ENCODE measurements around the gene BTBD19.

BTBD19 gene

GRCh38 chr1:44786138-44786840, 22.0 kb upstream of the BTBD19 start:
- peaks cover 3% of the 10 kb centered on the region for H3K27me3 Mint-ChIP-seq (ENCODE audit: low read depth)
- peaks cover 13% of the 10 kb centered on the region for H3K36me3 Mint-ChIP-seq (ENCODE audit: low read depth)
- peak overlapping the region in 1 of 3 experiments; percentile 60 for H3K27ac Mint-ChIP-seq
- no peaks in the 10 kb centered on the region for H3K9me3 Mint-ChIP-seq
- peaks cover 15% of the 10 kb centered on the region for H3K4me1 Mint-ChIP-seq
- TF ChIP-seq CTCF (IDR thresholded peaks at IDR 0.05; ENCODE audit: unreplicated experiment in 3 of 3) = peak; percentile 98 to 99 (median 98)
- H3K4me3 Mint-ChIP-seq = peak overlapping the region; percentile 57 to 68 (median 65)

DNA sequence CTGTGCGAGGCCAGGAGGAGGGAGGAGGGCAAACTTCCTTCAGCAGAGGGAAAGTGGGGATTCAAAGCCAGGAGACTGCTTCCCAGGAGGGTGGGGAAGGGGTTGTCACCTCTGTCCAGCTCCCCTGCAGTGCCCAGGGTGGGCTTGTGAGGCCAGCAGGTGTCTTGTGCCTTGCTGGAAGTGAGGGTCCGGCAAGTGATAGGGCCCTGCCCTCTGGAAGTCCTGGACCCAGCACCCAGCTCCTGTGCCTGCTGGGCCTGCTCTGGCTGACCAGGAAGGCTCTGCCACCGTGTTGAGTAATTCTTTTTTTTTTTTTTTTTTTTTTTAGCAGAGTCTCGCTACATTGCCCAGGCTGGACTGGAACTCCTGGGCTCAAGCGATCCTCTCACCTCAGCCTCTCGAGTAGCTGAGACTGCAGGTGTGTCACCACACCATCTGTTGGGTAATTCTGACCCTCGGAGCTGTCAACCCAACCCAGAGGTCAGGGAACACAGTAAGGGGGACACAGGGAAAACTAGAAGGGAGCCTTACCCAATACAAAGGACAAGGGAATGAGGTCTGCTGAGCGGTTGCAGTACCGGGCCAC, 21.4 kb upstream of the BTBD19 start:
- no peak for TF ChIP-seq CTCF (IDR thresholded peaks at IDR 0.05; ENCODE audit: unreplicated experiment in 3 of 3)
- Mint-ChIP-seq H3K27me3 (ENCODE audit: low read depth) (peaks cover 3% of the 10 kb centered on the region), H3K9me3 (no peaks in the 10 kb centered on the region), H3K4me3 (peak overlapping the region; percentile 50 to 65 (median 57)), H3K4me1 (peaks cover 15% of the 10 kb centered on the region), H3K27ac (peak overlapping the region in 1 of 3 experiments; percentile 60), H3K36me3 (ENCODE audit: low read depth) (peaks cover 8% of the 10 kb centered on the region)

- Mint-ChIP-seq H3K27me3 (ENCODE audit: low read depth) (peaks cover 3% of the 10 kb centered on the region), H3K4me3 (no peak overlapping the region), H3K4me1 (peaks cover 15% of the 10 kb centered on the region), H3K9me3 (no peaks in the 10 kb centered on the region), H3K27ac (no peak overlapping the region), H3K36me3 (ENCODE audit: low read depth) (peaks cover 8% of the 10 kb centered on the region)
- no peak for TF ChIP-seq CTCF (IDR thresholded peaks at IDR 0.05; ENCODE audit: unreplicated experiment in 3 of 3)
Measured at GRCh38 chr1:44787506-44787905, 20.8 kb upstream of the BTBD19 start.

- Mint-ChIP-seq H3K9me3 (no peaks in the 10 kb centered on the region), H3K4me1 (peaks cover 21% of the 10 kb centered on the region), H3K4me3 (no peak within 1 kb of the TSS), H3K27ac (no peak within 1 kb of the TSS), H3K27me3 (ENCODE audit: low read depth) (peaks cover 3% of the 10 kb centered on the region), H3K36me3 (ENCODE audit: low read depth) (peaks cover 7% of the 10 kb centered on the region)
- TF ChIP-seq CTCF (IDR thresholded peaks at IDR 0.05; ENCODE audit: unreplicated experiment in 3 of 3) = no peak
Measured at GRCh38 chr1:44788120-44788860, 20.0 kb upstream of the BTBD19 start, which contains the start of gene BEST4. Gene BEST4, minus strand, starts transcription at chr1:44788170. Its CDS starts 465 bp downstream, at chr1:44787705.

DNA sequence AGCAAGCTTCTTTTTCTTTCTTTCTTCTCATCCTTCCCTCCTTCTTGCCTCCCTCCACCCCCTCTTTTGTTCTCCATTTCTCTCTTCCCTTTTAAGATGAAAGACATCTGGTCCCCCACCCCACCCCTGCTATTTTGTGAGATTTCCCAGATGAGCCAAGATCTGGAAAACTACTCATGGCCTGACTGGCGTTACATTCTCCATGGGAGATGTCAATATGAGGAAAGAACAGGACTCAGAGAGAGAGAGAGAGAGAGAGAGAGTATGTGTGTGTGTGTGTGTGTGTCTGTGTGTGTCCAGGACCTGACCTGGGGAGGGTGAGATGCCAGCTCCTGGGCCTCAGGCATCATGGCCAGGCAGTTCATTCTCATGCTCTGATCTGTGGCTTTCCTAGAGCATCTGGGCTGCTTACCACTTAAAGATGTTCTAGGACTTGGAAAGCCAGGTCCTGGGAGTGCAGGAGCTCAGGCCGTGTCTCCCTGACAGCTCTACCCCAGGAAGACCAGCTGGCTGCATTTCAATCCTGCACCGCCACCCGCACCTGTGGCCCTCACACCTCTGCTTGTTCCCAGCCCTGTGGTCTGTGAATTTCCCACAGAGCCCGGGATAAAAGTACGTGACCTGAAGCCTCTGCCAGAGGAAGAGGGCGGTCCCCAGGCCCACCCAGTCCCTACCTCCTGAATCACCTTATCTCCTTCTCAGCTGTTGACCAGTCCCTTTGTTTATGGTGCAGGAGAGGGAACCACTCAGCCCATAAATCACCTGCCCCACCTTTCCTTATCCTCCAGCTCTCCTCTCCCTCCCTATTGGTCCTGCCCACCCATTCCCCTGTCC, 17.1 kb upstream of the BTBD19 start:
- Mint-ChIP-seq H3K36me3 (ENCODE audit: low read depth) (no peaks in the 10 kb centered on the region), H3K4me3 (no peak overlapping the region), H3K4me1 (peaks cover 11% of the 10 kb centered on the region), H3K9me3 (no peaks in the 10 kb centered on the region), H3K27ac (peak overlapping the region in 1 of 3 experiments; percentile 59), H3K27me3 (ENCODE audit: low read depth) (peaks cover 3% of the 10 kb centered on the region)
- TF ChIP-seq CTCF (IDR thresholded peaks at IDR 0.05; ENCODE audit: unreplicated experiment in 3 of 3) = no peak
